Measurements from ENCODE around the gene GIT2. TPM values are rescaled to one million over a fixed set of nuclear protein-coding genes. Genes with fewer than 3 reads are reported as not detected.

GIT2 gene
- total and polyA plus RNA-seq, 2 of the 13 experiments (the other 11 are each of a cell fraction or from before 2014, with no cell fraction given) = 18.4 to 19.8 TPM

- TF ChIP-seq, protein P1, sequence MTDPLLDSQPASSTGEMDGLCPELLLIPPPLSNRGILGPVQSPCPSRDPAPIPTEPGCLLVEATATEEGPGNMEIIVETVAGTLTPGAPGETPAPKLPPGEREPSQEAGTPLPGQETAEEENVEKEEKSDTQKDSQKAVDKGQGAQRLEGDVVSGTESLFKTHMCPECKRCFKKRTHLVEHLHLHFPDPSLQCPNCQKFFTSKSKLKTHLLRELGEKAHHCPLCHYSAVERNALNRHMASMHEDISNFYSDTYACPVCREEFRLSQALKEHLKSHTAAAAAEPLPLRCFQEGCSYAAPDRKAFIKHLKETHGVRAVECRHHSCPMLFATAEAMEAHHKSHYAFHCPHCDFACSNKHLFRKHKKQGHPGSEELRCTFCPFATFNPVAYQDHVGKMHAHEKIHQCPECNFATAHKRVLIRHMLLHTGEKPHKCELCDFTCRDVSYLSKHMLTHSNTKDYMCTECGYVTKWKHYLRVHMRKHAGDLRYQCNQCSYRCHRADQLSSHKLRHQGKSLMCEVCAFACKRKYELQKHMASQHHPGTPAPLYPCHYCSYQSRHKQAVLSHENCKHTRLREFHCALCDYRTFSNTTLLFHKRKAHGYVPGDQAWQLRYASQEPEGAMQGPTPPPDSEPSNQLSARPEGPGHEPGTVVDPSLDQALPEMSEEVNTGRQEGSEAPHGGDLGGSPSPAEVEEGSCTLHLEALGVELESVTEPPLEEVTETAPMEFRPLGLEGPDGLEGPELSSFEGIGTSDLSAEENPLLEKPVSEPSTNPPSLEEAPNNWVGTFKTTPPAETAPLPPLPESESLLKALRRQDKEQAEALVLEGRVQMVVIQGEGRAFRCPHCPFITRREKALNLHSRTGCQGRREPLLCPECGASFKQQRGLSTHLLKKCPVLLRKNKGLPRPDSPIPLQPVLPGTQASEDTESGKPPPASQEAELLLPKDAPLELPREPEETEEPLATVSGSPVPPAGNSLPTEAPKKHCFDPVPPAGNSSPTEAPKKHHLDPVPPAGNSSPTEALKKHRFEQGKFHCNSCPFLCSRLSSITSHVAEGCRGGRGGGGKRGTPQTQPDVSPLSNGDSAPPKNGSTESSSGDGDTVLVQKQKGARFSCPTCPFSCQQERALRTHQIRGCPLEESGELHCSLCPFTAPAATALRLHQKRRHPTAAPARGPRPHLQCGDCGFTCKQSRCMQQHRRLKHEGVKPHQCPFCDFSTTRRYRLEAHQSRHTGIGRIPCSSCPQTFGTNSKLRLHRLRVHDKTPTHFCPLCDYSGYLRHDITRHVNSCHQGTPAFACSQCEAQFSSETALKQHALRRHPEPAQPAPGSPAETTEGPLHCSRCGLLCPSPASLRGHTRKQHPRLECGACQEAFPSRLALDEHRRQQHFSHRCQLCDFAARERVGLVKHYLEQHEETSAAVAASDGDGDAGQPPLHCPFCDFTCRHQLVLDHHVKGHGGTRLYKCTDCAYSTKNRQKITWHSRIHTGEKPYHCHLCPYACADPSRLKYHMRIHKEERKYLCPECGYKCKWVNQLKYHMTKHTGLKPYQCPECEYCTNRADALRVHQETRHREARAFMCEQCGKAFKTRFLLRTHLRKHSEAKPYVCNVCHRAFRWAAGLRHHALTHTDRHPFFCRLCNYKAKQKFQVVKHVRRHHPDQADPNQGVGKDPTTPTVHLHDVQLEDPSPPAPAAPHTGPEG (CRISPR knock-in tag; IDR thresholded peaks at IDR 0.05) = no peak
Measured at GRCh38 chr12:109920261-109920780, 75.8 kb downstream of the GIT2 start (continued).

DNA sequence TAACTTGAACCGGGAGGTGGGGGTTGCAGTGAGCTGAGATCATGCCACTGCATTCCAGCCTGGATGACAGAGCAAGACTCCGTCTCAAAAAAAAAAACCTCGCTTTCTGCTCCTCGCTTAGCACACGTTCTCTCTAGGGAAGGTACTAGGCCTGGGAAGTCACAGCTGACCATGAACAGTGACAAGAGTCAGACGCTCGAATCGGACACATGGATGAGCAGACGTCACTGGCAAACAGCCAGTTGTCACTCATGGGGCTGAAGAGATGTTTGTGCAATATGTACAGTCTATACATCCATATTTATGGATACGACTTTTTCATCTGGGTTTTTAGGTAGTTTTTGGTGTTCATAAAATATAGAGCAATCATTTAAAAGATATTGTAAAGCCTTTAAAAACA lies 76.7 kb downstream of the GIT2 start:
- H3K27ac ChIP-seq (ENCODE audit: extremely low read length, insufficient read depth, low read length) = no peak overlapping the region
- in situ Hi-C loops (cut with HindIII; ENCODE audit: extremely low pct_ligation_motif_present, low pct_unique_long_range_greater_than_20kb) (no loop called here), intact Hi-C loops (cut with micrococcal nuclease; ENCODE audit: unreplicated experiment) (no loop called here)
- ChIA-PET CTCF (ENCODE audit: low intra/inter-chr PET ratio, low total read pairs) (no interaction called here), POLR2A (no interaction called here)
- ATAC-seq (no peak), DNase-seq (ENCODE audit: low spot score) (no peak), FAIRE-seq (no peak)
- H2AFZ ChIP-seq (ENCODE audit: low read length) = no peak overlapping the region
- TF ChIP-seq ZNF260 (CRISPR knock-in tag; IDR thresholded peaks at IDR 0.05; ENCODE audit: borderline replicate concordance, low read depth) = no peak
- TF ChIP-seq MLLT10 (CRISPR knock-in tag; IDR thresholded peaks at IDR 0.05) = no peak
- no peak for TF ChIP-seq ZNF530 (CRISPR knock-in tag; IDR thresholded peaks at IDR 0.05; ENCODE audit: low read depth)
- no peak for TF ChIP-seq GABPB1 (CRISPR knock-in tag; IDR thresholded peaks at IDR 0.05)
- TF ChIP-seq ZNF543 (CRISPR knock-in tag; IDR thresholded peaks at IDR 0.05) = no peak
- TF ChIP-seq ZNF598 (CRISPR knock-in tag; IDR thresholded peaks at IDR 0.05; ENCODE audit: borderline replicate concordance) = no peak
- no peak for TF ChIP-seq BCL3 (CRISPR knock-in tag; IDR thresholded peaks at IDR 0.05)
- TF ChIP-seq, protein P2, sequence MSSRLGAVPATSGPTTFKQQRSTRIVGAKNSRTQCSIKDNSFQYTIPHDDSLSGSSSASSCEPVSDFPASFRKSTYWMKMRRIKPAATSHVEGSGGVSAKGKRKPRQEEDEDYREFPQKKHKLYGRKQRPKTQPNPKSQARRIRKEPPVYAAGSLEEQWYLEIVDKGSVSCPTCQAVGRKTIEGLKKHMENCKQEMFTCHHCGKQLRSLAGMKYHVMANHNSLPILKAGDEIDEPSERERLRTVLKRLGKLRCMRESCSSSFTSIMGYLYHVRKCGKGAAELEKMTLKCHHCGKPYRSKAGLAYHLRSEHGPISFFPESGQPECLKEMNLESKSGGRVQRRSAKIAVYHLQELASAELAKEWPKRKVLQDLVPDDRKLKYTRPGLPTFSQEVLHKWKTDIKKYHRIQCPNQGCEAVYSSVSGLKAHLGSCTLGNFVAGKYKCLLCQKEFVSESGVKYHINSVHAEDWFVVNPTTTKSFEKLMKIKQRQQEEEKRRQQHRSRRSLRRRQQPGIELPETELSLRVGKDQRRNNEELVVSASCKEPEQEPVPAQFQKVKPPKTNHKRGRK (CRISPR knock-in tag; IDR thresholded peaks at IDR 0.05) = no peak
- no peak for TF ChIP-seq ZSCAN29 (CRISPR knock-in tag; conservative IDR thresholded peaks at IDR 0.05)
- no peak for TF ChIP-seq MAFK (conservative IDR thresholded peaks at IDR 0.05 in 1 of 2, IDR thresholded peaks at IDR 0.05 in 1 of 2; ENCODE audit: low read length in 2 of 2)
- H3K4me1 ChIP-seq (ENCODE audit: insufficient read depth, low read length) = no peaks in the 10 kb centered on the region
- BruUV-seq (replicated peaks) = no TSS peak
- peaks cover 16 to 45% of the 10 kb centered on the region in 2 experiments for H3K36me3 ChIP-seq (replicated peaks in 1 of 2; ENCODE audit: control insufficient read depth in 1 of 2, insufficient read depth in 2 of 2, low read length in 2 of 2)
- no peak overlapping the region for H3K4me2 ChIP-seq (ENCODE audit: low read depth, low read length)
- no peaks in the 10 kb centered on the region for H3K79me2 ChIP-seq (ENCODE audit: insufficient read depth, low read length)
- no peaks in the 10 kb centered on the region for H3K27me3 ChIP-seq (ENCODE audit: control insufficient read depth in 1 of 2, insufficient read depth in 2 of 2, low read length in 2 of 2)
- H3K4me3 ChIP-seq (replicated peaks in 1 of 3; ENCODE audit: insufficient read depth in 1 of 3, low read depth in 2 of 3, low read length in 3 of 3) = no peak overlapping the region
- H4K20me1 ChIP-seq (ENCODE audit: insufficient read depth, low read length) = no peaks in the 10 kb centered on the region
- H3K9ac ChIP-seq (ENCODE audit: insufficient read depth, low read depth, low read length) = no peak overlapping the region
- WGBS (ENCODE audit: low lambda C conversion rate) = 95% methylated on average over 10 of the region's 10 CpGs
- H3K9me3 ChIP-seq (ENCODE audit: low read length) = no peaks in the 10 kb centered on the region

All from HepG2 (cell line).